HEK293T (cell line): ENCODE measurements around the gene CYP27C1.
A peak's percentile ranks its signal among the peaks of the same experiment; 100 is the strongest.

Source experiments
- CTCF ChIA-PET: fragments of 350-600 bp; formaldehyde crosslinking; extraction: SDS; loops from one replicate; lab custom pipeline; 2021; ENCODE audit warnings: antibody characterized with exemption, inconsistent platforms; lab: Yijun Ruan, JAX
- POLR2A ChIA-PET: fragments of 350-600 bp; formaldehyde crosslinking; extraction: SDS; loops from one replicate; lab custom pipeline; 2020; ENCODE audit warnings: antibody characterized with exemption, inconsistent platforms; lab: Yijun Ruan, JAX
- DNase-seq: peaks from one replicate; pipeline ENCODE4 v3.0.0; 2012; ENCODE audit warnings: mixed read lengths; ENCODE audit errors: extremely low spot score
- ARNT ChIP-seq: fragments of 450-650 bp; IDR thresholded peaks from 2 replicates; pipeline ENCODE4 v1.6.1; 2017; ENCODE audit warnings: mild to moderate bottlenecking
- BHLHE40 ChIP-seq: fragments of 450-650 bp; IDR thresholded peaks from 2 replicates; pipeline ENCODE4 v1.6.1; 2016; ENCODE audit warnings: mild to moderate bottlenecking, moderate library complexity, borderline replicate concordance
- CTBP1 ChIP-seq: fragments of 450-650 bp; IDR thresholded peaks from 2 replicates; pipeline ENCODE4 v1.6.1; 2016; ENCODE audit warnings: borderline replicate concordance
- ELF4 ChIP-seq: fragments of 450-650 bp; IDR thresholded peaks from 2 replicates; pipeline ENCODE4 v1.6.1; 2017; ENCODE audit warnings: antibody characterized with exemption
- FOXA1 ChIP-seq: fragments of 450-650 bp; IDR thresholded peaks from 2 replicates; pipeline ENCODE4 v1.6.1; 2016; ENCODE audit warnings: mild to moderate bottlenecking
- FOXK2 ChIP-seq: fragments of 450-650 bp; IDR thresholded peaks from 2 replicates; pipeline ENCODE4 v1.6.1; 2016; ENCODE audit warnings: mild to moderate bottlenecking
- FOXM1 ChIP-seq: fragments of 450-650 bp; IDR thresholded peaks from 2 replicates; pipeline ENCODE4 v1.6.1; 2017; ENCODE audit warnings: mild to moderate bottlenecking, borderline replicate concordance
- HDGF ChIP-seq: fragments of 450-650 bp; IDR thresholded peaks from 2 replicates; pipeline ENCODE4 v1.6.1; 2017; ENCODE audit warnings: antibody characterized with exemption, borderline replicate concordance
- L3MBTL2 ChIP-seq: fragments of 450-650 bp; conservative IDR thresholded peaks from 2 replicates; pipeline ENCODE4 v1.6.1; 2016; ENCODE audit warnings: mild to moderate bottlenecking
- LEF1 ChIP-seq: fragments of 450-650 bp; IDR thresholded peaks from 2 replicates; pipeline ENCODE4 v1.6.1; 2017; ENCODE audit warnings: mild to moderate bottlenecking, borderline replicate concordance
- NFRKB ChIP-seq: fragments of 450-650 bp; IDR thresholded peaks from 2 replicates; pipeline ENCODE4 v1.6.1; 2016; ENCODE audit warnings: mild to moderate bottlenecking, moderate library complexity
- PKNOX1 ChIP-seq: fragments of 450-650 bp; IDR thresholded peaks from 2 replicates; pipeline ENCODE4 v1.6.1; 2016
- SP1 ChIP-seq: fragments of 450-650 bp; IDR thresholded peaks from 2 replicates; pipeline ENCODE4 v1.6.1; 2017
- SUZ12 ChIP-seq: fragments of 450-650 bp; IDR thresholded peaks from 2 replicates; pipeline ENCODE4 v1.6.1; 2016; ENCODE audit warnings: mild to moderate bottlenecking
- TARDBP ChIP-seq: fragments of 450-650 bp; IDR thresholded peaks from 2 replicates; pipeline ENCODE4 v1.6.1; 2016
- ZNF384 ChIP-seq: fragments of 450-650 bp; IDR thresholded peaks from 2 replicates; pipeline ENCODE4 v1.6.1; 2016

The CYP27C1 gene

DNA sequence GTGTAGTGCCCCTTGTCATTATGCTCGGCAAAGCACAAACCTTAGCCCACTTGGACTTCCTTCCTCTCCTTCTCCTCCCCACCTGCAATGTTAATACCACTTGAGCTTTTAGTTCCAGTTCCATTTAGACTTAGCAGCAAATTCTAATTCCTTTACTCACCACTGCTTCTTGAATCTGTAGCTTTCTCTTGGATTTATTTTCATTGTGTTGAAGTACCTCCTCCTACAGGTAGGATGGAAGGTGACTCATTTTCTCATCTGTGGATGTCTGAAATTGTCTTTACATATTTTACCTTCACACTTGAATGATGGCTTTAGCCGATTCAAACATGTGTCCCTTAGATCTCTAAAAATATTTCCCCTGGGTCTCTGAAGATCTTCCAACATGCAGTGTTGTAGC, 80.3 kb downstream of the CYP27C1 start:
- TF ChIP-seq SP1 (no peak), FOXM1 (no peak), LEF1 (no peak), FOXK2 (no peak), NFRKB (no peak), L3MBTL2 (no peak), ARNT (no peak), HDGF (no peak), FOXA1 (no peak), PKNOX1 (no peak), ZNF384 (no peak), ELF4 (no peak), SUZ12 (no peak), TARDBP (no peak)
- ChIA-PET CTCF (interaction anchor here (0.7 kb wide), 1 partner anchor 68 kb away, joined by 3 read pairs; no protein-coding TSS in a partner anchor), POLR2A (no interaction called here)
- no peak for DNase-seq

- TF ChIP-seq FOXK2: no peak
- TF ChIP-seq SUZ12: no peak
- TF ChIP-seq ZNF384: no peak
- no peak for TF ChIP-seq FOXM1
- TF ChIP-seq TARDBP: no peak
- no peak for TF ChIP-seq NFRKB
- no peak for TF ChIP-seq SP1
- TF ChIP-seq FOXA1: no peak
- TF ChIP-seq PKNOX1: no peak
- TF ChIP-seq BHLHE40: no peak
- TF ChIP-seq CTBP1: no peak
- no peak for TF ChIP-seq L3MBTL2
- TF ChIP-seq ELF4: no peak
- TF ChIP-seq LEF1: no peak
- TF ChIP-seq HDGF: no peak
- TF ChIP-seq ARNT: no peak
- CTCF ChIA-PET: no interaction called here
- POLR2A ChIA-PET: no interaction called here
- peak; percentile 2 for DNase-seq
Measured at GRCh38 chr2:127138281-127138680, 81.8 kb downstream of the CYP27C1 start.

GRCh38 chr2:127137741-127138140, 82.4 kb downstream of the CYP27C1 start:
- POLR2A ChIA-PET: no interaction called here
- TF ChIP-seq ARNT (no peak), CTBP1 (no peak), SUZ12 (no peak), LEF1 (no peak), FOXM1 (no peak), FOXA1 (no peak)
- DNase-seq: no peak
- CTCF ChIA-PET: interaction anchor here (0.7 kb wide), 1 partner anchor 16 kb away, joined by 4 read pairs; no protein-coding TSS in a partner anchor

DNA sequence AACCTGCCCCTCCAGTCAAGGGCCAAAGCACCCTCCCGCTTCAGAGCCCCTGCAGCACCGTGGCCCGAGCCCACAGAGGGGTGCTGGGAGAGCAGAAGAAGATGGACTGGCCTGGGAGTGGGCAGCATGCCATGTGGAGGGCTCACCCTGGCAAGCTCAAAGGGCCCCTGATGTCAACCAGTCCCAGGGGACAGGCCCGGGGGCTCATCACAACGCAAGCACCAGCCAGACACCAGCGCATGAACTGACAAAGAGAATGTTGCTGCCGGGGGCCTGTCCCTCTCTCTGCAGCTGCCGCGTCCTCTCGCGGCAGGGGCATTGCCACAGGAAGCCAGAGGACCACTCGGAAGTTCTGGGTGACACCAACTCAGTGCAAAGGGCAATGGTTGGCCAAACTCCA, 82.9 kb downstream of the CYP27C1 start:
- CTCF ChIA-PET: interaction anchor here (0.7 kb wide), 1 partner anchor 15 kb away, joined by 4 read pairs; no protein-coding TSS in a partner anchor
- POLR2A ChIA-PET: no interaction called here
- TF ChIP-seq FOXA1 (no peak), HDGF (no peak)
- DNase-seq: no peak

GRCh38 chr2:127134833-127135830, 85.0 kb downstream of the CYP27C1 start:
- ChIA-PET POLR2A (no interaction called here), CTCF (no interaction called here)
- no peak for TF ChIP-seq BHLHE40
- no peak for TF ChIP-seq TARDBP
- TF ChIP-seq SP1: no peak
- no peak for TF ChIP-seq CTBP1
- TF ChIP-seq LEF1: no peak
- TF ChIP-seq ELF4: no peak
- no peak for TF ChIP-seq L3MBTL2
- no peak for TF ChIP-seq ARNT
- no peak for TF ChIP-seq ZNF384
- no peak for TF ChIP-seq SUZ12
- no peak for TF ChIP-seq FOXK2
- TF ChIP-seq PKNOX1: no peak
- TF ChIP-seq NFRKB: no peak
- TF ChIP-seq HDGF: no peak
- no peak for TF ChIP-seq FOXA1
- no peak for TF ChIP-seq FOXM1
- peak; percentile 6 for DNase-seq

DNA sequence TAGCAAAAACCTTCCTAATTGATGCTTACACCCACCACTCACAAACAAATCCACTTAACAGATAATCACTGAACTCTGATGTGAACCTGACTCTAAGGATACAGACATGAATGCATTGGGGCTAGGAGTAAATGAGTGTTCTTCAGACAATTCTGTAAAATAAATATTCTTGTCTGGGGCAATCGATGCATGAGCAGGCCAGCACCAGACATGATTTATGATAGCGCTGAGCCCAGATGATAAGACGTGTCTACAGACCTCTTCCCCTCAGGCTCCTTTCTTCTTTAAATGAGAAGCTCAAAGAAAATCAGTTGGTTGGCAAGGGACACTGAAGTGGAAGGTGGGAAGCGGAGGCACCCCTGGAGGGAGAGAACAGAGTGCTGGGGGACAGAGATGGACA, 85.9 kb downstream of the CYP27C1 start:
- DNase-seq: peak; percentile 6
- ChIA-PET CTCF (no interaction called here), POLR2A (no interaction called here)

More for the DNA sequence above, 85.9 kb downstream of the CYP27C1 start:
- TF ChIP-seq FOXK2 (no peak), LEF1 (no peak), NFRKB (no peak), HDGF (no peak), FOXM1 (no peak), PKNOX1 (peak; percentile 51), SP1 (no peak), L3MBTL2 (no peak)
